Osteoblast (primary cell): ENCODE measurements around the gene PGLYRP3. TPM values are rescaled to one million over a fixed set of nuclear protein-coding genes. Genes with fewer than 3 reads are reported as not detected.

Experiments used
- DNase-seq: peaks from one replicate; pipeline ENCODE4 v3.0.0; 2011; ENCODE audit warnings: low spot score, mixed read lengths; ENCODE audit not compliant: insufficient read length; ENCODE audit errors: missing footprints
- H2AFZ ChIP-seq: 2 replicates; pipeline ENCODE4 v1.6.0; 2011; ENCODE audit warnings: mild to moderate bottlenecking, low read length
- H3K27ac ChIP-seq: 2 replicates; pipeline ENCODE4 v1.5.1; 2011; ENCODE audit warnings: mild to moderate bottlenecking, low read depth, low read length, moderate library complexity
- H3K27me3 ChIP-seq: 2 replicates; pipeline ENCODE4 v1.6.0; 2012; ENCODE audit warnings: mild to moderate bottlenecking, control low read depth, inconsistent platforms, low read length, moderate library complexity; ENCODE audit not compliant: insufficient read depth
- H3K36me3 ChIP-seq: 2 replicates; pipeline ENCODE4 v1.5.1; 2011; ENCODE audit warnings: mild to moderate bottlenecking, low read length, control low read depth, moderate library complexity; ENCODE audit not compliant: insufficient read depth
- H3K4me1 ChIP-seq: 2 replicates; pipeline ENCODE4 v1.5.1; 2011; ENCODE audit warnings: mild to moderate bottlenecking, low read length, control low read depth, moderate library complexity; ENCODE audit not compliant: insufficient read depth
- H3K4me2 ChIP-seq: 2 replicates; pipeline ENCODE4 v1.6.0; 2011; ENCODE audit warnings: mild to moderate bottlenecking, low read length; ENCODE audit not compliant: insufficient read depth
- H3K4me3 ChIP-seq: fragments of 200-600 bp; sonication (generic); 3 replicates; pipeline ENCODE4 v1.5.1; 2012; ENCODE audit warnings: mild to moderate bottlenecking, low read length, inconsistent platforms; ENCODE audit not compliant: insufficient read depth
- H3K79me2 ChIP-seq: 2 replicates; pipeline ENCODE4 v1.6.0; 2012; ENCODE audit warnings: mild to moderate bottlenecking, low read length, control low read depth, inconsistent platforms; ENCODE audit not compliant: insufficient read depth
- H3K9me3 ChIP-seq: 2 replicates; pipeline ENCODE4 v1.5.1; 2011; ENCODE audit warnings: low read depth, low read length, control low read depth
- H4K20me1 ChIP-seq: 2 replicates; pipeline ENCODE4 v1.6.0; 2012; ENCODE audit warnings: mild to moderate bottlenecking, low read length, control low read depth; ENCODE audit not compliant: insufficient read depth
- total RNA-seq: library from RNA; depleted of rRNA; stranded (reverse); fragments of >200 nt; gene quantifications from 2 replicates; pipeline ENCODE4 v1.2.3, GENCODE V29; 2012
- TF ChIP-seq, protein P1 (sequence below): IDR thresholded peaks from 2 replicates; pipeline ENCODE4 v1.5.1; 2011; ENCODE audit warnings: mild to moderate bottlenecking, low read depth, low read length, moderate library complexity; ENCODE audit errors: extremely low read depth

Gene PGLYRP3
- total RNA-seq, 1 donor: not detected

GRCh38 chr1:153343811-153344717 lies 31.3 kb upstream of the PGLYRP3 start:
- Histone ChIP-seq H4K20me1 (no peaks in the 10 kb centered on the region), H3K27me3 (peaks cover 25% of the 10 kb centered on the region), H3K4me2 (no peak overlapping the region), H3K27ac (no peak overlapping the region), H2AFZ (no peak overlapping the region), H3K4me1 (no peaks in the 10 kb centered on the region), H3K4me3 (no peak overlapping the region), H3K36me3 (no peaks in the 10 kb centered on the region), H3K79me2 (no peaks in the 10 kb centered on the region), H3K9me3 (no peaks in the 10 kb centered on the region)
- TF ChIP-seq, protein P1, sequence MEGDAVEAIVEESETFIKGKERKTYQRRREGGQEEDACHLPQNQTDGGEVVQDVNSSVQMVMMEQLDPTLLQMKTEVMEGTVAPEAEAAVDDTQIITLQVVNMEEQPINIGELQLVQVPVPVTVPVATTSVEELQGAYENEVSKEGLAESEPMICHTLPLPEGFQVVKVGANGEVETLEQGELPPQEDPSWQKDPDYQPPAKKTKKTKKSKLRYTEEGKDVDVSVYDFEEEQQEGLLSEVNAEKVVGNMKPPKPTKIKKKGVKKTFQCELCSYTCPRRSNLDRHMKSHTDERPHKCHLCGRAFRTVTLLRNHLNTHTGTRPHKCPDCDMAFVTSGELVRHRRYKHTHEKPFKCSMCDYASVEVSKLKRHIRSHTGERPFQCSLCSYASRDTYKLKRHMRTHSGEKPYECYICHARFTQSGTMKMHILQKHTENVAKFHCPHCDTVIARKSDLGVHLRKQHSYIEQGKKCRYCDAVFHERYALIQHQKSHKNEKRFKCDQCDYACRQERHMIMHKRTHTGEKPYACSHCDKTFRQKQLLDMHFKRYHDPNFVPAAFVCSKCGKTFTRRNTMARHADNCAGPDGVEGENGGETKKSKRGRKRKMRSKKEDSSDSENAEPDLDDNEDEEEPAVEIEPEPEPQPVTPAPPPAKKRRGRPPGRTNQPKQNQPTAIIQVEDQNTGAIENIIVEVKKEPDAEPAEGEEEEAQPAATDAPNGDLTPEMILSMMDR: no peak
- no peak for DNase-seq

- DNase-seq: no peak
- Histone ChIP-seq H3K4me1 (no peaks in the 10 kb centered on the region), H3K9me3 (no peaks in the 10 kb centered on the region), H3K27ac (no peak overlapping the region), H3K27me3 (peaks cover 18% of the 10 kb centered on the region), H3K4me2 (no peak overlapping the region), H3K79me2 (no peaks in the 10 kb centered on the region), H3K36me3 (no peaks in the 10 kb centered on the region), H4K20me1 (no peaks in the 10 kb centered on the region), H2AFZ (no peak overlapping the region), H3K4me3 (no peak overlapping the region)
- TF ChIP-seq, protein P1: no peak
These were observed 30.4 kb upstream of the PGLYRP3 start for GRCh38 chr1:153343040-153343681.

- no peaks in the 10 kb centered on the region for H3K4me1 ChIP-seq
- H3K36me3 ChIP-seq: no peaks in the 10 kb centered on the region
- TF ChIP-seq, protein P1: no peak
- DNase-seq: no peak
- H3K27ac ChIP-seq: no peak overlapping the region
- H3K9me3 ChIP-seq: no peaks in the 10 kb centered on the region
- no peak overlapping the region for H2AFZ ChIP-seq
- peaks cover 15% of the 10 kb centered on the region for H3K27me3 ChIP-seq
- H3K4me2 ChIP-seq: no peak overlapping the region
- no peaks in the 10 kb centered on the region for H4K20me1 ChIP-seq
- no peak overlapping the region for H3K4me3 ChIP-seq
- H3K79me2 ChIP-seq: no peaks in the 10 kb centered on the region
These were observed 29.4 kb upstream of the PGLYRP3 start for GRCh38 chr1:153342178-153342577.

DNA sequence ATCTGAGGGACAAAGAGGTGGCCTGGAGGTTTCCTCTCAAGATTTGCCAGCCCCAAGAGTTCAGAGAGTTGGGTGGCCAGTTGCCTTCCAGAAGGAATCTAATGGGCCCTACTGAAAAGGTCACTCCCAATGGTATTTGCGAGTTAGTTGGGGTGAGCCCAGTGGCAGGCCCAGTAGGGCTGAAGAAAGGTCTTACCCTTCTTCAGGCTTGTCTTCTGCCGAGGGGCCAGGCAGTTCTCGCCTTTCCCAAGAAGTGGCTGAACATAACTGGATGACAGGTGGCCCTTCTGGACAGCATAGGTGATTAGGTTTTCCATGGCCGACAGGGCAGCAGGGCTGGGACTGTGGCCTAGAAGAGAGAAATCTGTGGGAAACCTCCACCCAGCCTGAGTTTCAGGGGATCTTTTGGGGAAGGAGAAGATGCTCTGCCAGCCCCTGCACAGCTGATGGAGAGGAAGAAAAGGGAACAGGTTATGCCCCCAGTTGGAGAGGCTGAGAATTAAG lies 28.7 kb upstream of the PGLYRP3 start:
- no peaks in the 10 kb centered on the region for H3K9me3 ChIP-seq
- H3K79me2 ChIP-seq: no peaks in the 10 kb centered on the region
- TF ChIP-seq, protein P1: no peak
- H2AFZ ChIP-seq: no peak overlapping the region
- H3K27me3 ChIP-seq: peaks cover 12% of the 10 kb centered on the region
- no peak overlapping the region for H3K4me3 ChIP-seq
- no peak overlapping the region for H3K27ac ChIP-seq
- no peaks in the 10 kb centered on the region for H3K4me1 ChIP-seq
- H3K36me3 ChIP-seq: no peaks in the 10 kb centered on the region
- no peaks in the 10 kb centered on the region for H4K20me1 ChIP-seq
- no peak for DNase-seq
- no peak overlapping the region for H3K4me2 ChIP-seq
